ENCODE data around the gene EEFSEC. TPM values are rescaled to one million over a fixed set of nuclear protein-coding genes. Genes with fewer than 3 reads are reported as not detected.

The EEFSEC gene
- total RNA-seq, 1 experiment from 2014 or later, result 15.4 TPM

GRCh38 chr3:128178782-128179483, 25.7 kb downstream of the EEFSEC start:
- no TSS peak for BruUV-seq (replicated peaks)

GRCh38 chr3:128179484-128179819, 26.2 kb downstream of the EEFSEC start:
- no TSS peak for BruUV-seq (replicated peaks)
- DNase-seq (ENCODE audit: low read depth, low spot score) (no peak), ATAC-seq (no peak)
- Histone ChIP-seq H3K36me3 (ENCODE audit: control insufficient read depth, insufficient read depth, low read length) (no peaks in the 10 kb centered on the region), H3K4me3 (ENCODE audit: low read depth in 2 of 2, low read length in 2 of 2) (no peak overlapping the region), H3K27ac (ENCODE audit: low read length) (no peak overlapping the region), H3K27me3 (ENCODE audit: control insufficient read depth, insufficient read depth, low read length) (no peaks in the 10 kb centered on the region), H3K9me3 (ENCODE audit: control insufficient read depth, insufficient read depth, low read depth, low read length) (no peaks in the 10 kb centered on the region), H3K4me1 (ENCODE audit: control insufficient read depth, insufficient read depth, low read length) (peaks cover 8% of the 10 kb centered on the region; the same call in 1 of the 2 replicates)
- intact Hi-C loops (cut with micrococcal nuclease; ENCODE audit: unreplicated experiment) (loop anchor here (10.0 kb wide), 2 partner anchors 115 to 405 kb away; no protein-coding TSS in a partner anchor), in situ Hi-C loops (cut with HindIII; ENCODE audit: low pct_unique_long_range_greater_than_20kb, low sequenced_read_pairs) (no loop called here)
- TF ChIP-seq TCF7L2 (IDR thresholded peaks at IDR 0.05; ENCODE audit: low read depth, low read length) (no peak), SIN3A (IDR thresholded peaks at IDR 0.05; ENCODE audit: borderline replicate concordance, insufficient read depth, low read depth, low read length) (no peak), CTCF (IDR thresholded peaks at IDR 0.05) (no peak), POLR2AphosphoS5 (IDR thresholded peaks at IDR 0.05; ENCODE audit: low read depth, low read length) (no peak), REST (IDR thresholded peaks at IDR 0.05; ENCODE audit: insufficient read depth in 1 of 2, low read depth in 2 of 2, low read length in 1 of 2) (no peak)
- ChIA-PET POLR2A (no interaction called here), CTCF (no interaction called here)

More at GRCh38 chr3:128178782-128179483, 25.7 kb downstream of the EEFSEC start:
- Histone ChIP-seq H3K4me3 (ENCODE audit: low read depth in 2 of 2, low read length in 2 of 2) (no peak overlapping the region), H3K27me3 (ENCODE audit: control insufficient read depth, insufficient read depth, low read length) (no peaks in the 10 kb centered on the region), H3K4me1 (ENCODE audit: control insufficient read depth, insufficient read depth, low read length) (peaks cover 8% of the 10 kb centered on the region; the same call in 1 of the 2 replicates), H3K36me3 (ENCODE audit: control insufficient read depth, insufficient read depth, low read length) (no peaks in the 10 kb centered on the region), H3K27ac (ENCODE audit: low read length) (peak overlapping the region; percentile 24; the same call in 1 of the 2 replicates), H3K9me3 (ENCODE audit: control insufficient read depth, insufficient read depth, low read depth, low read length) (no peaks in the 10 kb centered on the region)
- ATAC-seq, result no peak
- ChIA-PET CTCF (no interaction called here), POLR2A (no interaction called here)
- intact Hi-C loops (cut with micrococcal nuclease; ENCODE audit: unreplicated experiment) (loop anchor here (10.0 kb wide), 2 partner anchors 116 to 406 kb away; no protein-coding TSS in a partner anchor), in situ Hi-C loops (cut with HindIII; ENCODE audit: low pct_unique_long_range_greater_than_20kb, low sequenced_read_pairs) (no loop called here)
- no peak for DNase-seq (ENCODE audit: low read depth, low spot score)
- TF ChIP-seq CTCF (IDR thresholded peaks at IDR 0.05) (no peak), REST (IDR thresholded peaks at IDR 0.05; ENCODE audit: insufficient read depth in 1 of 2, low read depth in 2 of 2, low read length in 1 of 2) (no peak), SIN3A (IDR thresholded peaks at IDR 0.05; ENCODE audit: borderline replicate concordance, insufficient read depth, low read depth, low read length) (no peak), TCF7L2 (IDR thresholded peaks at IDR 0.05; ENCODE audit: low read depth, low read length) (no peak), POLR2AphosphoS5 (IDR thresholded peaks at IDR 0.05; ENCODE audit: low read depth, low read length) (no peak)

All from Panc1 (cell line).